ENCODE measurements around the gene PPIL1.

PPIL1 gene

GRCh38 chr6:36874443-36875249 is at the start of gene PPIL1:
TSS of gene PPIL1 (minus strand) at chr6:36874803. CDS start at chr6:36874772, 31 bp downstream.
- peaks cover 8% of the 10 kb centered on the region for H3K27me3 Mint-ChIP-seq
- peaks cover 62% of the 10 kb centered on the region for H3K4me1 Mint-ChIP-seq
- peaks cover 21% of the 10 kb centered on the region for H3K36me3 Mint-ChIP-seq
- peak; percentile 86 for DNase-seq
- no peaks in the 10 kb centered on the region for H3K9me3 Mint-ChIP-seq
- peak within 1 kb of the TSS; percentile 92 for H3K4me3 Mint-ChIP-seq
- H3K27ac Mint-ChIP-seq, result peak within 1 kb of the TSS; percentile 96
- CTCF ChIA-PET, result interaction anchor here (0.6 to 8.4 kb wide), 15 partner anchors 10 to 320 kb away, joined by 3 to 51 read pairs (median 6); partner anchors contain the start of gene C6orf89

GRCh38 chr6:36924131-36924530 is 49.5 kb upstream of the PPIL1 start:
- Mint-ChIP-seq H3K4me1 (peaks cover 29% of the 10 kb centered on the region), H3K36me3 (peaks cover 44% of the 10 kb centered on the region), H3K27me3 (no peaks in the 10 kb centered on the region), H3K4me3 (no peak overlapping the region), H3K27ac (peak overlapping the region; percentile 53), H3K9me3 (no peaks in the 10 kb centered on the region)
- no peak for DNase-seq
- CTCF ChIA-PET, result interaction anchor here (0.8 to 3.4 kb wide), 3 partner anchors 9 to 73 kb away, joined by 3 to 14 read pairs (median 4); no protein-coding TSS in a partner anchor

- H3K4me1 Mint-ChIP-seq, result peaks cover 31% of the 10 kb centered on the region
- no peaks in the 10 kb centered on the region for H3K27me3 Mint-ChIP-seq
- peaks cover 62% of the 10 kb centered on the region for H3K36me3 Mint-ChIP-seq
- H3K9me3 Mint-ChIP-seq, result no peaks in the 10 kb centered on the region
- no peak overlapping the region for H3K27ac Mint-ChIP-seq
- CTCF ChIA-PET, result no interaction called here
- no peak overlapping the region for H3K4me3 Mint-ChIP-seq
- DNase-seq, result no peak
Observed at GRCh38 chr6:36920546-36920945, 45.9 kb upstream of the PPIL1 start.

- CTCF ChIA-PET, result no interaction called here
- Mint-ChIP-seq H3K4me1 (peaks cover 29% of the 10 kb centered on the region), H3K4me3 (no peak overlapping the region), H3K36me3 (peaks cover 62% of the 10 kb centered on the region), H3K9me3 (no peaks in the 10 kb centered on the region), H3K27me3 (no peaks in the 10 kb centered on the region), H3K27ac (no peak overlapping the region)
- no peak for DNase-seq
Observed at GRCh38 chr6:36920049-36920448, 45.4 kb upstream of the PPIL1 start.

GRCh38 chr6:36917541-36918193 is 43.1 kb upstream of the PPIL1 start:
- Mint-ChIP-seq H3K4me3 (no peak overlapping the region), H3K4me1 (peaks cover 34% of the 10 kb centered on the region)
- CTCF ChIA-PET, result interaction anchor here (1.4 kb wide), 1 partner anchor 100 kb away, joined by 4 read pairs; no protein-coding TSS in a partner anchor

GRCh38 chr6:36916126-36916525 is 41.5 kb upstream of the PPIL1 start:
- Mint-ChIP-seq H3K4me1 (peaks cover 47% of the 10 kb centered on the region), H3K4me3 (no peak overlapping the region), H3K27me3 (no peaks in the 10 kb centered on the region), H3K27ac (no peak overlapping the region), H3K36me3 (peaks cover 64% of the 10 kb centered on the region), H3K9me3 (no peaks in the 10 kb centered on the region)
- CTCF ChIA-PET, result interaction anchor here (1.5 to 3.7 kb wide), 2 partner anchors 7 to 102 kb away, joined by 6 to 14 read pairs; no protein-coding TSS in a partner anchor
- no peak for DNase-seq

More at GRCh38 chr6:36917541-36918193, 43.1 kb upstream of the PPIL1 start:
- H3K27ac Mint-ChIP-seq, result no peak overlapping the region
- no peaks in the 10 kb centered on the region for H3K27me3 Mint-ChIP-seq
- H3K9me3 Mint-ChIP-seq, result no peaks in the 10 kb centered on the region
- no peak for DNase-seq
- peaks cover 61% of the 10 kb centered on the region for H3K36me3 Mint-ChIP-seq

- Mint-ChIP-seq H3K36me3 (peaks cover 62% of the 10 kb centered on the region), H3K27ac (no peak overlapping the region), H3K9me3 (no peaks in the 10 kb centered on the region), H3K4me3 (no peak overlapping the region), H3K4me1 (peaks cover 52% of the 10 kb centered on the region), H3K27me3 (no peaks in the 10 kb centered on the region)
- CTCF ChIA-PET, result interaction anchor here (1.1 to 3.7 kb wide), 4 partner anchors 8 to 103 kb away, joined by 3 to 14 read pairs (median 9); partner anchors contain the start of gene C6orf89
- DNase-seq, result no peak
Observed at GRCh38 chr6:36915599-36915998, 41.0 kb upstream of the PPIL1 start.

- H3K27me3 Mint-ChIP-seq, result no peaks in the 10 kb centered on the region
- H3K4me3 Mint-ChIP-seq, result no peak overlapping the region
- peaks cover 59% of the 10 kb centered on the region for H3K36me3 Mint-ChIP-seq
- CTCF ChIA-PET, result interaction anchor here (0.7 to 3.7 kb wide), 19 partner anchors 9 to 310 kb away, joined by 3 to 14 read pairs (median 4); partner anchors contain the start of gene C6orf89
- peak overlapping the region; percentile 93 for H3K27ac Mint-ChIP-seq
- DNase-seq, result peak; percentile 46
- no peaks in the 10 kb centered on the region for H3K9me3 Mint-ChIP-seq
- H3K4me1 Mint-ChIP-seq, result peaks cover 57% of the 10 kb centered on the region
Observed at GRCh38 chr6:36914227-36914794, 39.7 kb upstream of the PPIL1 start.

GRCh38 chr6:36913082-36913481 is 38.5 kb upstream of the PPIL1 start:
- Mint-ChIP-seq H3K27ac (peak overlapping the region; percentile 93), H3K9me3 (no peaks in the 10 kb centered on the region), H3K4me3 (peak overlapping the region; percentile 64), H3K27me3 (no peaks in the 10 kb centered on the region), H3K4me1 (peaks cover 62% of the 10 kb centered on the region), H3K36me3 (peaks cover 60% of the 10 kb centered on the region)
- DNase-seq, result peak; percentile 34
- CTCF ChIA-PET, result interaction anchor here (1.2 to 3.7 kb wide), 12 partner anchors 11 to 311 kb away, joined by 3 to 14 read pairs (median 6); no protein-coding TSS in a partner anchor

- Mint-ChIP-seq H3K4me3 (peak overlapping the region; percentile 64), H3K4me1 (peaks cover 67% of the 10 kb centered on the region), H3K27me3 (no peaks in the 10 kb centered on the region), H3K36me3 (peaks cover 62% of the 10 kb centered on the region), H3K27ac (peak overlapping the region; percentile 93), H3K9me3 (no peaks in the 10 kb centered on the region)
- CTCF ChIA-PET, result interaction anchor here (0.8 to 2.6 kb wide), 5 partner anchors 23 to 105 kb away, joined by 3 to 10 read pairs (median 4); no protein-coding TSS in a partner anchor
- peak; percentile 78 for DNase-seq
Observed at GRCh38 chr6:36912586-36912985, 38.0 kb upstream of the PPIL1 start.

- peaks cover 70% of the 10 kb centered on the region for H3K4me1 Mint-ChIP-seq
- no peaks in the 10 kb centered on the region for H3K9me3 Mint-ChIP-seq
- peaks cover 59% of the 10 kb centered on the region for H3K36me3 Mint-ChIP-seq
- DNase-seq, result peak; percentile 59
- H3K27ac Mint-ChIP-seq, result peak overlapping the region; percentile 93
- CTCF ChIA-PET, result interaction anchor here (0.8 to 2.6 kb wide), 5 partner anchors 22 to 106 kb away, joined by 3 to 10 read pairs (median 4); no protein-coding TSS in a partner anchor
- no peaks in the 10 kb centered on the region for H3K27me3 Mint-ChIP-seq
- peak overlapping the region; percentile 64 for H3K4me3 Mint-ChIP-seq
Observed at GRCh38 chr6:36912030-36912454, 37.4 kb upstream of the PPIL1 start.

- Mint-ChIP-seq H3K4me3 (no peak overlapping the region), H3K27me3 (no peaks in the 10 kb centered on the region), H3K36me3 (peaks cover 54% of the 10 kb centered on the region), H3K27ac (no peak overlapping the region), H3K9me3 (no peaks in the 10 kb centered on the region), H3K4me1 (peaks cover 65% of the 10 kb centered on the region)
- DNase-seq, result no peak
- CTCF ChIA-PET, result interaction anchor here (4.7 kb wide), 1 partner anchor 110 kb away, joined by 15 read pairs; no protein-coding TSS in a partner anchor
Observed at GRCh38 chr6:36908747-36909146, 34.1 kb upstream of the PPIL1 start.

GRCh38 chr6:36907781-36908180 is 33.2 kb upstream of the PPIL1 start:
- CTCF ChIA-PET, result interaction anchor here (1.2 to 4.7 kb wide), 3 partner anchors 21 to 110 kb away, joined by 4 to 15 read pairs (median 11); no protein-coding TSS in a partner anchor
- no peaks in the 10 kb centered on the region for H3K9me3 Mint-ChIP-seq
- H3K4me1 Mint-ChIP-seq, result peaks cover 56% of the 10 kb centered on the region
- H3K27ac Mint-ChIP-seq, result no peak overlapping the region
- no peaks in the 10 kb centered on the region for H3K27me3 Mint-ChIP-seq
- H3K36me3 Mint-ChIP-seq, result peaks cover 54% of the 10 kb centered on the region
- no peak for DNase-seq
- no peak overlapping the region for H3K4me3 Mint-ChIP-seq
